Naive thymus-derived CD8-positive, alpha-beta T cell (primary cell): Measurements from ENCODE around the gene LMX1A. TPM values are rescaled to one million over a fixed set of nuclear protein-coding genes. Genes with fewer than 3 reads are reported as not detected.

Source experiments
- ATAC-seq, 2 donors: fragments of 150-1000 bp; cut with Tn5 transposase in 1 of 2; sonication (Bioruptor Pico), chemical (Tn5 transposase) in 1 of 2; 1 replicate in 1 of 2; 2 replicates in 1 of 2; pipeline ENCODE4 v1.10.0; 2021; ENCODE audit warnings: mild to moderate bottlenecking in 2 of 2, moderate library complexity in 2 of 2
- POLR2A ChIA-PET: fragments of 350-600 bp; sonication (Branson Sonifier 250); formaldehyde crosslinking; loops from one replicate; lab custom pipeline; 2021; ENCODE audit warnings: antibody characterized with exemption; lab: Charles Lee
- DNase-seq, 10 donors: peaks; one replicate each; pipeline versions ENCODE4 v3.0.0 to v3.0.0-alpha.2; 2020 to 2022
- H3K27ac Mint-ChIP-seq, 10 donors: one replicate each; pipeline ENCODE4 v1.8.0; 2020 to 2022; ENCODE audit warnings: mild to moderate bottlenecking in 10 of 10, mixed read lengths in 10 of 10, moderate library complexity in 4 of 10, inconsistent platforms in 1 of 10
- H3K27me3 Mint-ChIP-seq, 5 donors: one replicate each; pipeline ENCODE4 v1.8.0; 2021 to 2022; ENCODE audit warnings: mixed read lengths in 5 of 5
- H3K36me3 Mint-ChIP-seq, 3 donors: one replicate each; pipeline ENCODE4 v1.8.0; 2020 to 2022; ENCODE audit warnings: mixed read lengths in 3 of 3, mild to moderate bottlenecking in 2 of 3, inconsistent platforms in 1 of 3
- H3K4me1 Mint-ChIP-seq, 4 donors: one replicate each; pipeline ENCODE4 v1.8.0; 2021 to 2022; ENCODE audit warnings: mixed read lengths in 4 of 4
- H3K4me3 Mint-ChIP-seq, 10 donors: one replicate each; pipeline ENCODE4 v1.8.0; 2020 to 2022; ENCODE audit warnings: mild to moderate bottlenecking in 10 of 10, mixed read lengths in 10 of 10, moderate library complexity in 6 of 10, inconsistent platforms in 1 of 10
- H3K9me3 Mint-ChIP-seq, 9 donors: one replicate each; pipeline ENCODE4 v1.8.0; 2020 to 2022; ENCODE audit warnings: mixed read lengths in 9 of 9, mild to moderate bottlenecking in 3 of 9, inconsistent platforms in 1 of 9, moderate library complexity in 1 of 9
- polyA plus RNA-seq, 3 donors: library from polyadenylated mRNA; unstranded; fragments of 300-500 nt; fragmentation: Illumina TruSeq; gene quantifications; one replicate each; pipeline ENCODE4 v1.2.3, GENCODE V29; 2021
- total RNA-seq, 8 experiments: library from RNA in 2 of 8; stranded (reverse) in 2 of 8; gene quantifications; one replicate each; pipeline ENCODE4 v1.2.3 and lab custom pipeline; 2021 to 2026

The LMX1A gene
- total and polyA plus RNA-seq, 5 experiments from 2014 or later: not detected

GRCh38 chr1:165179306-165179705, 177.2 kb downstream of the LMX1A start:
- POLR2A ChIA-PET: no interaction called here
- Mint-ChIP-seq H3K27ac (no peak overlapping the region), H3K4me3 (no peak overlapping the region), H3K9me3 (peaks cover 4 to 19% (median 12%) of the 10 kb centered on the region in 9 donors), H3K4me1 (no peaks in the 10 kb centered on the region), H3K36me3 (peaks cover 0 to 7% (median 4%) of the 10 kb centered on the region in 3 donors), H3K27me3 (peaks cover 1 to 21% (median 5%) of the 10 kb centered on the region in 5 donors)
- DNase-seq (no peak), ATAC-seq (no peak)

DNA sequence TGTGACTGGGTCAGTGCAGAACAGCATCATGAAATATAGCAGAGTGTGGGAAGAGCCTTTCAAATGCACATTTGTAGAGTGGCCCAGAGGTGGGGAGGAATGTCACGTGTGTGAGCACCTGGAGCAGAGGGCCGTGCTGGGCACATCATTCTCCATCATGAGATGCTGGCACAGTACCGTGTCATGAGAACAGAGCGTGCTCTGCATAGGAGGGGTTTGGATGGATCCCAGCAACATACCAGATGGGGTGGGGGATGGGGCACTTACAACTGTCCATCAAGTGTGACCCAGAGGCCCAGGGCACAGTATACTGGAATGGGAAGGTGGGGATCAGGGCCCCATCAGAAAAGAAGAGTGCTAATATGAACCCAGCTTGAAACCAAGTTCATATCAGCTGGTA, 182.0 kb downstream of the LMX1A start:
- Mint-ChIP-seq H3K9me3 (peaks cover 0 to 7% (median 0%) of the 10 kb centered on the region in 9 donors), H3K4me3 (no peak overlapping the region), H3K27me3 (peaks cover 3 to 29% (median 9%) of the 10 kb centered on the region in 5 donors), H3K27ac (no peak overlapping the region), H3K36me3 (no peaks in the 10 kb centered on the region), H3K4me1 (no peaks in the 10 kb centered on the region)
- ATAC-seq (no peak), DNase-seq (no peak)
- POLR2A ChIA-PET: no interaction called here

DNA sequence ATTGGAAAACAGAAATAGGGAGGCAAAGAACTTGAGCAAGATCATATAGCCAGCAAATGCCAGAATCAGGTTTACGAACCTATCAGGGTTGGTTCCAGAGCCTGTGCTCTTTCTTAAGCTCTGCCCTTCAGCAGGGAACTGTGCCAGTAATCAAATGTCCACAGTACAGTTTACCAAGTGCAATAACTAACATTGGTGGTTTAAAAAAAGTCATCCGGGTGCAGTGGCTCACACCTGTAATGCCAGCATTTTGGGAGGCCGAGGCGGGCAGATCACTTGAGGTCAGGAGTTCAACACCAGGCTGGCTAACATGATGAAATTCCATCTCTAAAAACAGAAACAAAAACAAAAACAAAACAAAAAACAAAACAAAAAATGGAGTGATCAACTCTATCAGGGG, 182.7 kb downstream of the LMX1A start:
- ATAC-seq (no peak), DNase-seq (no peak)
- Mint-ChIP-seq H3K27me3 (peaks cover 6 to 29% (median 9%) of the 10 kb centered on the region in 5 donors), H3K36me3 (no peaks in the 10 kb centered on the region), H3K27ac (no peak overlapping the region), H3K9me3 (peaks cover 0 to 4% (median 0%) of the 10 kb centered on the region in 9 donors), H3K4me1 (no peaks in the 10 kb centered on the region), H3K4me3 (no peak overlapping the region)
- POLR2A ChIA-PET: no interaction called here

DNA sequence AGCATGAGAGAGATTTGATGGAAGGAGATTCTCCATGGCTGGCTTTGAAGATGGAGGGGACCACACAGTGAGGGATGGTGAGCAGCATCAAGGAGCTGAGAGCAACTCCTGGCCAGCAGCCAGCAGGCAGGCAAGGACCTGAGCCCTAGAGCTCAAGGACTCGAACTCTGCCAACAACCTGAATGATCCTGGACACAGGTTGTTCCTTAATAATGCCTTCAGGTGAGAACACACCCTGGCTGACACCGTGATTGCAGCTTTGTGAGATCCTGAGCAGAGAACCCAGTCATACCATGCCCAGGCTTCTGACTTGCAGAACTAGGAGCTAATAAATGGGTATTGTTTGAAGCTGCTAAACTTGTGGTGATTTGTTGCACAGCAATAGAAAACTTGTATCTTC, 183.1 kb downstream of the LMX1A start:
- no peaks in the 10 kb centered on the region for H3K4me1 Mint-ChIP-seq
- no peak overlapping the region for H3K4me3 Mint-ChIP-seq
- peaks cover 6 to 29% (median 12%) of the 10 kb centered on the region in 5 donors for H3K27me3 Mint-ChIP-seq
- H3K27ac Mint-ChIP-seq: no peak overlapping the region
- DNase-seq (no peak), ATAC-seq (no peak)
- peaks cover 0 to 4% (median 0%) of the 10 kb centered on the region in 9 donors for H3K9me3 Mint-ChIP-seq
- POLR2A ChIA-PET: no interaction called here
- no peaks in the 10 kb centered on the region for H3K36me3 Mint-ChIP-seq

DNA sequence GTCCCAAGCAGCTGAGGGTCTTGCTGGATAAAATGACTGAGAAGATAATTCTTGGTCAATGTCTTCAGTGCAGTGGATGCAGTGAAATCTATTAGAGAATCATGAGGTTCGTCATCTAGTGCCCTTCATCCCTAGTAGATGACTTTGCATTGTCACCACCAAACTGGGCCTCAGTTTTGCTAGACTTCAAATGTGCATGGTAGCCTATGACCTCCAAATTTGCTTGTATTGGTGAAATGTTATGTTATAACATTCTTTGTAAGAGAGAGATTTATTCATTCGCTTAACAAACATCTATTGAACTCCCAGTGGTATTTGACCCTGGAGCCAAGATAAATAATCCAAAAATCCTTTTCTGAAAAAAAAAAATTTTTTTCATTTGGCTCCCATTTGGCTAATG, 183.8 kb downstream of the LMX1A start:
- Mint-ChIP-seq H3K9me3 (peaks cover 0 to 4% (median 0%) of the 10 kb centered on the region in 9 donors), H3K4me3 (no peak overlapping the region), H3K36me3 (no peaks in the 10 kb centered on the region), H3K27ac (no peak overlapping the region), H3K4me1 (no peaks in the 10 kb centered on the region), H3K27me3 (peaks cover 6 to 23% (median 12%) of the 10 kb centered on the region in 5 donors)
- no peak for ATAC-seq
- POLR2A ChIA-PET: no interaction called here
- DNase-seq: no peak

DNA sequence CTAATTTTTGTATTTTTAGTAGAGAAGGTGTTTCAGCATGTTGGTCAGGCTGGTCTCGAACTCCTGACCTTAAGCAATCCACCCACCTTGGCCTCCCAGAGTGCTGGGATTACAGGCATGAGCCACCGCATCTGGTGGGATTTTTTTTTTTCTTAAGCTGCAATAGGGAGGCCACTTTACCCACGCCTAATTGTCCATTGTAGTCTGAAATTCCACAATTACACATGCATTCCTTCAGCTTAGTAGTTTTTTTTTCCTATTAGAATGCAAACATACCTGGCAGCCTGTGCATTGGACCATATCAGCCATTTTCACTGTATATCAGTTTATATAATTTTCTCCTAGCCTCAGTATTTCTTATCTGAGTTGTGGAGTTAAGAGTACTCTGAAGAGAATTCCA, 186.8 kb downstream of the LMX1A start:
- Mint-ChIP-seq H3K27ac (no peak overlapping the region), H3K4me3 (no peak overlapping the region), H3K4me1 (no peaks in the 10 kb centered on the region), H3K36me3 (no peaks in the 10 kb centered on the region), H3K9me3 (peaks cover 0 to 4% (median 0%) of the 10 kb centered on the region in 9 donors), H3K27me3 (peaks cover 7 to 22% (median 10%) of the 10 kb centered on the region in 5 donors)
- DNase-seq: no peak
- POLR2A ChIA-PET: no interaction called here
- no peak for ATAC-seq

GRCh38 chr1:165169028-165169427, 187.5 kb downstream of the LMX1A start:
- DNase-seq (no peak), ATAC-seq (no peak)
- H3K4me1 Mint-ChIP-seq: no peaks in the 10 kb centered on the region
- POLR2A ChIA-PET: no interaction called here
- no peaks in the 10 kb centered on the region for H3K36me3 Mint-ChIP-seq
- no peak overlapping the region for H3K4me3 Mint-ChIP-seq
- H3K9me3 Mint-ChIP-seq: peaks cover 0 to 4% (median 0%) of the 10 kb centered on the region in 9 donors
- H3K27ac Mint-ChIP-seq: no peak overlapping the region
- H3K27me3 Mint-ChIP-seq: peaks cover 7 to 21% (median 10%) of the 10 kb centered on the region in 5 donors

DNA sequence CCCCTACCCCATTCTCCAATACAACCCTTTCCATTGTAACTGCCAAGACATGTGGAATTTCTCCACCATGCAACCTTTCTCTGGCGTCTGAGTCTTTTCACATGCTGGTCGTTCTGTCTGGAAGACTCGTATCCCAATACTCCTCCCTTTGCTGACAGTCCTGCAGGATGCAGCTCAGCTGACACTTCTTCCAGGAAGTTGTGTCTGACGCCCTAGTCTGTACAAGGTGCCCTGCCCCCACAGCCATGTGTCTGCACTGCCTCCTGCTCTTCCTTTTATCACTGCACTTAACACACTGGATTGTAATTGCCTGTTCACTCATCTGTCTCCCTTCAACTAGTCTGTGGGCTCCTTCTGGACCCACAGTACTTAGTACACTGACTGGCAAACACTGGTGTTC, 188.0 kb downstream of the LMX1A start:
- Mint-ChIP-seq H3K27me3 (peaks cover 8 to 22% (median 10%) of the 10 kb centered on the region in 5 donors), H3K36me3 (no peaks in the 10 kb centered on the region), H3K9me3 (peaks cover 0 to 4% (median 0%) of the 10 kb centered on the region in 9 donors), H3K4me1 (no peaks in the 10 kb centered on the region), H3K27ac (no peak overlapping the region), H3K4me3 (no peak overlapping the region)
- POLR2A ChIA-PET: no interaction called here
- no peak for ATAC-seq
- DNase-seq: no peak

GRCh38 chr1:165162671-165163241, 193.8 kb downstream of the LMX1A start:
- POLR2A ChIA-PET: no interaction called here
- Mint-ChIP-seq H3K4me3 (no peak overlapping the region), H3K4me1 (no peaks in the 10 kb centered on the region), H3K9me3 (peaks cover 0 to 7% (median 0%) of the 10 kb centered on the region in 9 donors), H3K36me3 (no peaks in the 10 kb centered on the region), H3K27me3 (peaks cover 0 to 17% (median 5%) of the 10 kb centered on the region in 5 donors), H3K27ac (no peak overlapping the region)
- DNase-seq (no peak), ATAC-seq (no peak)

- POLR2A ChIA-PET: no interaction called here
- ATAC-seq: no peak
- Mint-ChIP-seq H3K27me3 (peaks cover 0 to 21% (median 5%) of the 10 kb centered on the region in 5 donors), H3K9me3 (peaks cover 0 to 9% (median 0%) of the 10 kb centered on the region in 9 donors), H3K4me1 (no peaks in the 10 kb centered on the region), H3K27ac (no peak overlapping the region), H3K36me3 (no peaks in the 10 kb centered on the region), H3K4me3 (no peak overlapping the region)
- no peak for DNase-seq
Observed at GRCh38 chr1:165161130-165161529, 195.4 kb downstream of the LMX1A start.

DNA sequence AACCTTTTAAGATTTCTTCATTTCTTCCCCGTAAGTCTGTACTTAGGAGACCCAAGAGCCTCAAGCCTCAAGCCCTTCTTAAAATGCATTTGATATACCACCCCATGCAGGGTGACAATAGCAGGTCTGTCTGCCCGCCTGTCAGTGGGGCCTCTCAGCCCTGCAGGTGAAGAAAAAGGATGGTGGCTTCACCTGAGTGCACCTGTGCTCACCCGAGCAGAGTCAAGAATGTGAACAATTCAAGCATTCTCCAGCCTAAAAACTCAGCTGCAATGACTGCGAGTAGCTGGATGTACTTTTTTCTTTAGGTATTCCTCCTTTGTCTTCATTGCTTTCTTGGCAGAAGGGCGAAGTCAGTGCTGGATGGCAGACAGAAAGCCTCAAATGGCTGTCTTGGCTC, 203.3 kb downstream of the LMX1A start:
- Mint-ChIP-seq H3K4me3 (no peak overlapping the region), H3K4me1 (no peaks in the 10 kb centered on the region), H3K9me3 (peaks cover 0 to 2% (median 0%) of the 10 kb centered on the region in 9 donors), H3K27me3 (peaks cover 0 to 11% (median 0%) of the 10 kb centered on the region in 5 donors), H3K36me3 (no peaks in the 10 kb centered on the region), H3K27ac (no peak overlapping the region)
- POLR2A ChIA-PET: no interaction called here
- no peak for DNase-seq
- no peak for ATAC-seq

- POLR2A ChIA-PET: no interaction called here
- no peak for ATAC-seq
- H3K27me3 Mint-ChIP-seq: peaks cover 0 to 8% (median 0%) of the 10 kb centered on the region in 5 donors
Observed at GRCh38 chr1:165152727-165153126, 203.8 kb downstream of the LMX1A start.

DNA sequence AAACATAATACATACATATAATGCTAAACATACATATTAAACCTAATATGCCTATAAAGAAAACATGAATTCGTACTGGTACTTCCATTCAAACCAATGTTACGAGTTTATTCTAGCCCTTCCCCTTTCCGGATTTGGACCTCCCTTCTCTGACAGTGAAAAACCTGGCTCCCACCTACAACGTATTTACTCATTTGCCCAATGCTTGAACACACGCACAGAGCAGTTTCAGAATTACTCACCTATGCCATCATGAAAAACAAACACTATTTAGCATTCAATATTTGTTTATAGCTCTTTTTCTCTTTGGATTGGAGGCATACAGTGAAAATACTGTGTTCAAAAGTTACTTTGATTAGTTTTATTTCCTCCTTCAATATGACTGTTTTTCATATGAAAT, 204.4 kb downstream of the LMX1A start:
- no peak for ATAC-seq

More at GRCh38 chr1:165152727-165153126, 203.8 kb downstream of the LMX1A start:
- no peak overlapping the region for H3K4me3 Mint-ChIP-seq
- H3K9me3 Mint-ChIP-seq: peaks cover 0 to 2% (median 0%) of the 10 kb centered on the region in 9 donors
- H3K36me3 Mint-ChIP-seq: no peaks in the 10 kb centered on the region
- no peak for DNase-seq
- no peaks in the 10 kb centered on the region for H3K4me1 Mint-ChIP-seq
- no peak overlapping the region for H3K27ac Mint-ChIP-seq

More for the DNA sequence above, 204.4 kb downstream of the LMX1A start:
- Mint-ChIP-seq H3K4me1 (no peaks in the 10 kb centered on the region), H3K27me3 (peaks cover 0 to 4% (median 0%) of the 10 kb centered on the region in 5 donors), H3K27ac (no peak overlapping the region), H3K36me3 (no peaks in the 10 kb centered on the region), H3K4me3 (no peak overlapping the region), H3K9me3 (peaks cover 0 to 2% (median 0%) of the 10 kb centered on the region in 9 donors)
- no peak for DNase-seq
- POLR2A ChIA-PET: no interaction called here
